HG02759 (cell line): ENCODE results near the gene TICRR.
A peak's percentile ranks its signal among the peaks of the same experiment; 100 is the strongest.

ENCODE experiments used
- ATAC-seq: cut with Tn5 transposase; IDR thresholded peaks from one replicate; pipeline ENCODE4 v1.9.1; 2021; ENCODE audit warnings: mild to moderate bottlenecking, moderate library complexity; ENCODE audit not compliant: unreplicated experiment

The TICRR gene

GRCh38 chr15:89653578-89653977 lies 78.3 kb downstream of the TICRR start:
- no peak for ATAC-seq

DNA sequence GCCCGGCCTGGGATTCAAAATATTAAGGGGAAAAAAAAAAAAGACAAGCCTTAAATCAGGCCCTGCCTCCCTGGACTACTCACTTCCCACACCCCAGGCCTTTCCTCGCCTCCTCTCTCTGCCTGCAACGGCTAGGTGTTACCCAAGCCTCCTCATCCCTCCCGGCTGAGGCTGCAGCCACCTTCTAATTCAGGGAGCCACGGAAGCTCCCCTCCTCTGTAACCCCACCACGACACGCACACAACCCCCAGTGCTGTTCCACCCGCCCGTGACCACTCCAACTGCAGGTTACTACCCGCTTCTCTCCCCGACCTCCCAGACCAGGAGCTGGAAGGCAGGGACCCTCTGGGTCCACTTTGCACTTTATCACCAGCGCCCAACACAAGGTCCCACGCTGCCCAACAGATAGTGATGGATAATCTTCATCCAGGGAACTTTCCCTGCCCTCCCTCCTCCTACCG lies 79.1 kb downstream of the TICRR start:
- no peak for ATAC-seq

- peak; percentile 43 for ATAC-seq
Observed at GRCh38 chr15:89654847-89655805, 79.9 kb downstream of the TICRR start, which contains the start of gene KIF7. KIF7 (minus strand) TSS chr15:89655467; CDS start chr15:89652930, 2,537 bp downstream.

- no peak for ATAC-seq
Observed at GRCh38 chr15:89656116-89656815, 81.0 kb downstream of the TICRR start.

DNA sequence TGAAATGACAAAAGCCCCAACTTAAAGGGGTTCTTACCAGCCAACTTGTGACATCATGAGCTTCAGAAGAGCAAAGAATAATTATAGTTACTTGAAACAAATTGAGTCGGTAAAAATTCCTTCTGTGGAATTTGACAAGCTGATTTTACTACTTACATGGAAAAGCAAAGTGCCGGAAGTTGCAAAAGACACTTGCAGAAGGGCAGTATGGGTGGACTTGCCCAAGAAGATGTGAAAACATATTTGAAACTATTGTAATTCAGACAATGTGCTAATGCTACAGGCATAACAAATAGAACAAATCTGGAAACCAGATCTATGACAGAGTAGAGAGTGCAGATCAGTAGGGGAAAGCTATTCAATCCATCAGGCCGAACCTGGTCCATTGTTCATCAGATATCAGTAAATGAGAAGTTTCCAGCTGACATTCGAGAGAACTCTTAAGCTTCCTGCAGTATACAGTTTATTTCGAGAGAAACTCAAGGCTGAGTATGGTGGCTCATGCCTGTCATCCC lies 82.5 kb downstream of the TICRR start:
- no peak for ATAC-seq

GRCh38 chr15:89659295-89659694 lies 84.0 kb downstream of the TICRR start:
- no peak for ATAC-seq

DNA sequence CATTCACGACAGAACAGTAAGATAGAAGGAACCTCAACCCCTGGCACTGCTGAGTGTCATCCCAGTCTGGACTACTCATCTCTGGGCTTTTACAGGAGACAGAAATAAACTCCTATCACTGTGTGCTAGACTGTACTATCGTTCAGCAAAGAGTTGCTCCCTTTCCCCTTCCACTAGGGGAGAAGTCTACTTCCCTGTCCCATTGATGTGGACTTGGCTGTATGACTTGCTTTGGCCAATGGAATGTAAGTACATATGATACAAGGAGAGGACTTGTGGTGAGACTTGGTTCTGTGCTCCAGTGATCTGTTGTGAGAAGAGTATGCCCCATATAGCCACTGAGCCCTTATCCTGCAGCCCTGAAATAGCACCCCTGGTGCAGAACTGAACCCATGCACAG lies 85.3 kb downstream of the TICRR start:
- ATAC-seq, result no peak

GRCh38 chr15:89662893-89663626 lies 87.8 kb downstream of the TICRR start:
- no peak for ATAC-seq

DNA sequence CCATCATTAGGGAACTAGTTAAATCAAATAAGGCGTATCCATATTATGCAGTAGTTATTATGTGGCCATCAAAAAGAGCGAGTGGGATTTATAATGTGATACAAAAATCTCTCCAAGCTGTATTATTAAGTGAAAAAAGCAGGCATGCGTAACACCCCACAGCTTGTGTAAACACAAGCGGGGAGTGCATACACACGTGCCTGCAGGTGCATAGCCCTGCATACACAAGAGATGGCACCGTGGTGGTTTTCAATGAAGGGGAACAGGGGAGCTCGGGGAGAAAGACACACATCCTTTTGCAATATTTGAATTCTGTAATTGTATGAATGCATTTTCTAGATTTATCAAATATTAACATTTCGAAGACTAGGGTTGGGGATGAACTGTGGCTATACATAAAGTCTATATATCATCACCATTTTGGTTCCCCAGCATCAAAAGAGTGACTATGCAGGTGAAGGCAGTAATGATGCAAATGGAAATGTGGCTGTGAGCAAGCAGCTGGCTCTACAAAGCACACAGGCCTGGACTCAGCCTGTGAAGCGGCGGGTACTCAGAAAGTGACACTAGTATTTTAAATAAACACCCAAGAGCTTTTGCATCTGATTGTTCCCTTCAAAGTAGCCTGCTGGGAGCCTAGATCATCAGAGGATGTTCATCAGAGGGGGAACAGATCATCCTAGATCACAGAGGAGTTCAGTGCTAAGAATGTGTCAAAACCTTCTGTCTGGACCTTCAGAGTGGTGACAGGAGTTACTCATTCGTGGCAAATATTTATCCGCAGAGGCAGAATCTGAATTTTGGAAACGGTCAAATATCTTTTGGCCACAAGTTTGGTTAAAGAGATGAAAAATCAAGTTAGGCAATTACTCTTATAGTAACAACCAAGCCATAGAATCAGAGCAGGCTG lies 89.4 kb downstream of the TICRR start:
- no peak for ATAC-seq

DNA sequence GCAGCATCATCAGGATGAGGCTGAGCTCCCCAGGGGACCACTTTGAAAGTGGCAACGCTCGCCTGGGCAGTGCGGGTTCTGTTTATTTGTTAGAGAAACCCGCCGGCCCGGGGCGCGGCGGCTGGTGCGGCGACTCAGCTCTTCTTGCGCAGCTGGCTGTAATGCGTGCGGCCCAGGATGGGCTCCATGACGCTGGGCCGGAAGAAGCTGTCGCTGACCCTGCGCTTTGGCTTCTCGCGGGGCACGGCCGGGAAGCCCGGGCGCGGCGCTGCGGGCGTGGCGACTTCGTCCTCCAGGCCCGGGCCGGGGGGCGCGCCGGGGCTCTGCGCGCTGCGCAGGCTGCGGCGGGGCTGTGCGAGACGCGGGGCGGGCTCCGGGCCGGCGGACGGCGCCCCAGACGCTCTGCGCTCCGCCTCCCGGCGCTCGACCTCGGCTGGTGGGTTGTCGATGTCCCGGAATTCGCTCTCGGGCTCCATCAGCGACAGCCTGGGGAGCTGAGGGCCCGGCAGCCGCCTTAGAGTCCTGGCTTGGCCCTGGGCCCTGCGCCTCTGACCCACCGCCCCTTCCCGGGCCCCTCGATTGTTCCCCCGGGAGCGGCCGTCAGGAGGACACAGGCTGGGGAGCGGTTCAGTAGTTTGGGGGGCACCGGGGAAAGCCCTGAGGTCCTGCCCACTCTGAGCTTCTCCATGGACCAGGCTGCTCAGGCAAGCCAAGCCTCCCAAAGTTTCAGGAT lies 90.3 kb downstream of the TICRR start:
- ATAC-seq, result peak; percentile 56

DNA sequence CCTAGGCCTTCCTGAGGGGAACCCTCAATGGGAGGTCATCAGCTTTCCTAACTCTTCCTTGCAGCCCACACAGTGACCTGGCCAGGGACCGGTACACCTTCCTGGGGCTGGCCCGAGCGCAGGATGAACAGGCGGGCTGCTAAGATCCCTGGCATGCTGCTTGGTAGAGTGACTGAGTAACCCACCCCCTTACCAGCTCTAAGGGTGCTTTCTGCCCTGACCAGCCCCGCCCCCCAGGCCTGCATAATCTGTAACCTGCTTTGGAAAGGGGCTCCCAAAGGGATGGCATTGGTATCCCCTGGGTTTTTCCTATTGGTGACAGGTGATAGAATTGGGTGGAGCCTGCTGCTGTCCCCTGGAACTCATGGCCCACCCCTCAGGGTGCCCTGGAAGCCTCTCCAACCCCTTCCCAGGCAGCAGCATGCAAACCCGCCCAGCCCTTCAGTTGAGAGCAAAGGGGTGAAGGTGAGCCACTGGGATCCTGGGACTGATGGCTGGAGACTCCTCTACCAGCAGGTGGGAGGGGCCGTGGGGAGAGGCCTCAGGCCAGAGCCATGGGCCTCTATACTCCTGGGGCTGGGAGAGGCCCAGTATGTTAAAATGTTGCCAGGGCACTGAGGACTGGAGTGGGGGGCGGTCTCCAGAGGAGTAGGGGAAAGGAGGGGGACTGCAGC lies 91.1 kb downstream of the TICRR start:
- ATAC-seq, result no peak

GRCh38 chr15:89666858-89667705 lies 91.8 kb downstream of the TICRR start:
- no peak for ATAC-seq

- ATAC-seq, result no peak
Observed at GRCh38 chr15:89667706-89667960, 92.4 kb downstream of the TICRR start.

DNA sequence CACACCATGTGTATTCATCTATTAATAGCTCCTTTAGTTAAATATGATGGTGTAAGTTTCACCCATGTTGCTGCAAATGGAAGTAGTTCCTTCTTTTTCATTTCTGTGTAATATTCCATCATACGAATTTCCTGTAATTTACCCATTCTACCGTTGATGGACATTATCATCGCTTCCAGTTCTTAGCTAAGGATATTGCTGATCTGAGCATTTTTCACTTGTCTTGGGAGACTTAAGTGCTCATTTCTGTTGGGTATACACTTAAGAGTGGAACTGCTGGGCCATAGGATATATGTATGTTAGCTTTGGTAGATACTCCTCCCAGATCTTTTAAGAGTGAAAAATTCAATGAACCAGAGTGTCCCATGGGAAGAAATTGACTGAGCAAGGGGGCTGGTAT lies 92.9 kb downstream of the TICRR start:
- no peak for ATAC-seq

DNA sequence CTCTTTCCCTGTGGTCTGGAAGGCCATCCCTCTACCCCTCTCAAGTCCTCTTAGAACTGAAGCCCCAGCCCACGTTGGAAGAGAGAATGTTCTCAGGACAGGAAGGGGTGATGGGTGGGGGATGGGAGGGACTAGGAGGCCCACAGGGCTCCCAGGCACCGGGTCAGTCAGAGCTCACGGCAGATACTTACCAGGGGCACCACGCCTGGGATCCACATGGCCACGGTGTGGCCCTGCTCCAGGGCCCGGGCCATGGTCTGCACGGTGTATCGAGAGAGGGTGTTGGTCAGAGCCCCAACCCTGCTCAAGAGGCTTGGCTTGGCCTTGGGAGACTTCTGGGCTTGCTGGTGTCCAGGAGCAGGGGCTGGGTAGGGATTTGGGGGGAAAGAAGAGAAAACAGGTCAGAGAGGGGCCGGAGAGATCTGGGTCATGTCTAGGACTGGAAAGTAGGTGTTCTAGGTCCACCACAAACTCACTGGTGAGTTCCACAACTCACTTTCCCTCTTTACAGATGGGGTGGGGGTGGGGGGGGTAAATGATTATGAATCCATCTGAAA lies 94.1 kb downstream of the TICRR start:
- no peak for ATAC-seq

DNA sequence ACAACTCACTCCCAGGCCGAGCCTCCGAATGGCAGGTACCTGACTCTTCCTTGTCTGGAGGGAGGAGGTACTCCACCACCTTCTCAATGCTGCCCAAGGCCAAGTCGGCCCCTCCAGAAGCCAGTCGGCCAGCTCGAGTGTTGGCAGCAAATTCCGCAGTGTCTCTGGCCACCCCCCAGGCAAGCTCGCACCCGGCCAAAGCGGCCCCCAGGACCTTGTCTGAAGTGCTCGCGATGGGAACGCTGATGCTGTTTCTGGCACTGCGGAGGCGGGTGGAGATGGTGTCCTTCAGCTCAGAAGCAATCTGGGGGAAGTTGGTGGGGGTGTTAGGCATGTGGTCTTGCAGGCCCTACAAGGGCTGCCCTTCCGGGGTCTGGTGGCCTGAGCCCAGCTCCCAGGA lies 94.7 kb downstream of the TICRR start:
- ATAC-seq, result no peak

- ATAC-seq, result no peak
Observed at GRCh38 chr15:89670971-89671560, 95.8 kb downstream of the TICRR start.
